Measurements from ENCODE around the gene SLC6A1.

Gene SLC6A1

GRCh38 chr3:11088831-11089230, 96.3 kb downstream of the SLC6A1 start:
- no peak for DNase-seq (ENCODE audit: extremely low read depth in 1 of 2, low read depth in 1 of 2)
